Measurements from ENCODE around the gene ETFDH.
"Not testable (repeated sequence)": the region's sequence is repeated elsewhere in the genome, so short reads cannot be mapped to it uniquely, and the experiment has no call there.

ETFDH gene

DNA sequence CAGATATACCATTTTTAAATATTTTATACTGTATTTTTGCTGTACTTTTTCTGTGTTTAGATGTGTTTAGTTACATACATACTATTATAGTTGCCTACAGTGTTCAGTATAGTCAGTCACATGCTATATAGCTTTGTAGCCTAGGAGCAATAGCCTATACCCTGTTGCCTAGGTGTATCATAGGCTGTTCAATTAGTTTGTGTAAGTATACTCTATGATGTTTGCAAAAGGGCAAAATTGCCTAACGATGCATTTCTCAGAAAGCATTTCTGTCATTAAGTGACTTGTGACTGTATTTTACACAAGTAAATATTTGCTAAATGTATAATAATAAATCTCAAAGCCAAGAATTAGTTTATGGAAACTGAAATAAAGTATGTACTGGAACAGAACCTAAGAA, 9.5 kb downstream of the ETFDH start:
- no peak for DNase-seq

GRCh38 chr4:158682066-158682465, 10.0 kb downstream of the ETFDH start:
- no peak for DNase-seq

DNA sequence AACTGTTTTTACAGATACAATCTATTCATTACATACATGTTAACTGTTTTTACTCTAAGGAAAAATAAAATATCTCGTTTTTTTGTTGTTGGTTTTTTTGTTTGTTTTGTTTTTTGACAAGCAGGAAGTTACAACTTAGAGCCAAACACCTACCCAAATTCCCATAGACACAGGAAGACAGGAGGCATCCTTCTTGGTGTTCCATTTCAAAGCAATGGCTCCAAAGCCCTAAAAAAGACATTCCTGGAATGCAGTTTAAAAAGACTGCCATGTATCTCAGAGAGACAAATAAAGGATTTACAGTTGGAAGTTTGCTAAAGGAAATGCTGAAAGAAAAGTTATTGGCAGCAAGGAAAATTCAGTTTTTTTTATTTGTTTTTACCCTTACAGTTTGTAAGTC, 16.7 kb downstream of the ETFDH start:
- no peak for DNase-seq

- no peak for DNase-seq
These were observed 32.2 kb downstream of the ETFDH start for GRCh38 chr4:158704274-158704673.

GRCh38 chr4:158710814-158711213, 38.7 kb downstream of the ETFDH start:
- peak; percentile 23 for DNase-seq

DNA sequence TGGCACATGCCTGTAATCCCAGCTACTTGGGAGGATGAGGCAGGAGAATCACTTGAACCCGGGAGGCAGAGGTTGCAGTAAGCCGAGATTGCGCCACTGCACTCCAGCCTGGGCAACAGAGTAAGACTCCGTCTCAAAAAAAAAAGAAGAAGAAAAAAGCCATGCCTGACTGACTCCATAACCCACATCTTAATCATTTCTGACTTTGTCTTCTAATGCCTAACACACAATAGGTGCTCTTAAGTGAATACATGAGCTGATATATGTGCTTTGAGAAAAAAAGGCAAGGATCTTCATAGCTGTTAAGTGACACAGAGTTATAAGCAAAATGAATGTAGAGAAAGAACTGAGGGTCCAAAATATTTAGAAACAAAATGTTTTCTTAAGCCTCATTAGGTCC, 40.5 kb downstream of the ETFDH start:
- not testable (repeated sequence) for DNase-seq

DNA sequence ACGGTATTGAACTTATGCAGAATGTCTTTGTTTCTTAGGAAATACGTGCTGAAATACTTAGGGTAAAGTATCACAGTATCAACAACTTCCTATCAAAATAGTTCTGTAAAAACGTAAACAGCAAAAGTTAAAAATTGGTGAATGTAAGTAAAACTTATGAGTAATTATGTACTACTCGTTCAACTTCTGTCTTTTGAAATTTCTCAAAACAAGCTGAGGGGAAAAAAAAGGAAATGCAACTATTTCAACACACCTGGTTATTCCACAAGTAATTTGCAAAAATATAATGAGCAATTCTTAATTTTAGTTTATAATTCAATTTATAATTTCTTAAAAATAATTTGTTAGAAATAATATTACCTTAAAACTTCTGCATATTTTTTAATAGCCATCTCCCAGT, 42.8 kb downstream of the ETFDH start:
- DNase-seq, result peak; percentile 48

DNA sequence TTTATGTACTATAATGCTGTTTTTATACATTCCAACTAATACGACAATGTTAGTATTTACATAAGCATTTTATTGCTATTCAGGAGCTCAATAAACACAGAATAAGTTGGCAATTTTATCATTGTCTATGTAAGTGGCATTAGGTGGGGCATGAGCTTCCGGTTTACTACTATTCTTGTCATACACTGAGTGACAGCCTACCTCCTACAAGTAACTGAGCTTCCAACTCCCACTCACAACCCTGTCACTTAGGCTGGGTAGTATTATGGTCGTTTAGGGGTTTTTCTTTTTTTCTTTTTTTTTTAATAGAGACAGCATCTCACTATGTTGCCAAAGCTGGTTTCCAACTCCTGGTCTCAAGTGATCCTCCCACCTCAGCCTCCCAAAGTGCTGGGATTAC, 43.7 kb downstream of the ETFDH start:
- DNase-seq, result no peak

DNA sequence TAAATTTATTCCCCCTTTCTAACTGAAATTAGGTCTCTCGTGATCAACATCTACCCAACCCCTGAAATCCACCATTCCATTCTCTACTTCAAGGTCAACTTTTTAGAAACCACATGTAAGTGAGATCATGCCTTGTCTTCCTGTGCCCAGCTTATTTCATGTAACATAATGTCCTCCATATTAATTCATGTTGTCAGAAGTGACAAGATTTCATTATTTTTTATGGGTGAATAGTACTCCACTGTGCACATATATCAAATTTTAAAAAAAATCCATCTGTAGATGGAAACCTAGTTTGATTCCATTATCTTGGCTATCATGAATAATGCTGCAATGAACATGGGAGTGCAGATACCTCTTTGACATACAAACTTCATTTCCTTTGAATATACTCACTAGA, 49.6 kb downstream of the ETFDH start:
- no peak for DNase-seq

GRCh38 chr4:158722291-158722916, 50.3 kb downstream of the ETFDH start:
- DNase-seq, result peak; percentile 30

DNA sequence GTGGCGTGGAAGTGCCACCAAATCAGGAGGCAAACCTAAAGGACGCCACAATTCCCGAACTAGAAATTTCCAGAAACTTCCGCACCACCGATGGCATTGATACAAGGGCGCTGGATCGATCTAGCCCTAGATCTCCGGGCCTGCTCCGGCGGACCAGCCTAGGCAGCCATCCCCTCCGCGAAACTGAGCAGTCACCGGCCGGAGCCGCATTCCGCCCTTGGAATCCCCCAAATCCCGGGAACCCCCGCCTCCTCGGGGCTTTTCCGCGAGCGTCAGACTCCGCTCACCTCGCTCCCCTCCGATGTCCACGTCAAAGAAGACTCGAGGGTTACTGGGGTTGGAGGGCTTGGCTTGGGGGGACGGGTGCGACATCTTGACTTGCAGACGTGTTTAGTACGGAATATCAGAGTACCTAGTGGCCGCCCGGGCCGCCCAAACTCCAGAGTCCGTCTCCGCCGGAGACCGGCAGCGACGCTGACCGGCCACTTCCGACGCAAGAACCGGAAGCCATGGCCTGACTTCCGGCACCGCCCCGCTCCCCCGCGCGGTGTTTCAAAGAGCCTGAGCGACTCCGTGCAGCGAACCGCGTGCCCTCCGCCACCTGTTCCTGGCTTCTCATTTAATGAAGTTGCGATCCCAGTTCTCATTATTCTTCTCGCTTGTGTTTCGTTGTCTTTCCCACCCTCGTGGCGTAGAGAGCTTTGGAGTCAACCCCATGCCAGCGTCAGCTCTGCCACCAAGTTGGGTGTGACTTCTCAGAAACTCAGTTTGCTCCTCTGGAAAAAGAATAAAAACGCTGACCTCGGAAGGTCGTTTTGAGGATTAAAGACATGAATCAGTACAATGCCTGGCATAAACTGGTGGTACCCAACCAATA, 51.1 kb downstream of the ETFDH start, which contains the start of gene PPID:
PPID (minus strand) TSS at position 480 of the 877 bp plus-strand sequence; CDS start at position 372, 108 bp downstream.
- peak; percentile 92 for DNase-seq

DNA sequence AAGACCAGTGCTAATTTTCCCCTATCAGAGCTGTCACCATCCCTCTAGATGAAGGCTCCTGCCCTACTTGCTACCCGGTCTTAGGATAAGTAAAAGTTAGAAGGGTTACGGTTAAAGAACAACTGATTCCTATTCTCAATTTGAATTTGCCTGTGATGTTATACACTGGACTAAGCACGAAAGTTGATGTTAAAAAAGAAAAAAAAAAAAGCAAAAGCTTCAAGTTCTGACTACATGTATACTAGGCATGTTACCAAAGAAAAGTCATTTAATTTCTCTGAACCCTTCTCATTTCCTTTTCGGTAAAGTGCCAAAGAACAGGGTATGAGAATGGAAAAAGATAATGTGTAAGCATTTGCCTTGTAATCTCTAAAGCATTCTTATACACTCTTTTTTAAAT, 52.5 kb downstream of the ETFDH start:
- DNase-seq, result no peak

DNA sequence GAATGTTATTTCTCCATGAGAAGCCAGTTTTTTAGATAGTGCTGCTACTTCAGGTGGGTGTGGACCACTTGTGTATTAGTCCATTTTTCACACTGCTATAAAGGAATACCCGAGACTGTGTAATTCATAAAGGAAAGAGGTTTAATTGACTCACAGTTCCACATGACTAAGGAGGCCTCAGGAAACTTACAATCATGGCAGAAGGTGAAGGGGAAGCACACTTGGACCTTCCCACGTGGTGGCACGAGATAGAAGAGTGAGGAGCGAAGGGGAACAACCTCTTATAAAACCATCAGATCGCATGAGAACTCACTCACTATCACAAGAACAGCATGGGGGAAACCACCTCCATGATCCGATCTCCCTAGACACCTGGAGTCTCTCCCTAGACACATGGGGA, 54.5 kb downstream of the ETFDH start:
- no peak for DNase-seq

DNA sequence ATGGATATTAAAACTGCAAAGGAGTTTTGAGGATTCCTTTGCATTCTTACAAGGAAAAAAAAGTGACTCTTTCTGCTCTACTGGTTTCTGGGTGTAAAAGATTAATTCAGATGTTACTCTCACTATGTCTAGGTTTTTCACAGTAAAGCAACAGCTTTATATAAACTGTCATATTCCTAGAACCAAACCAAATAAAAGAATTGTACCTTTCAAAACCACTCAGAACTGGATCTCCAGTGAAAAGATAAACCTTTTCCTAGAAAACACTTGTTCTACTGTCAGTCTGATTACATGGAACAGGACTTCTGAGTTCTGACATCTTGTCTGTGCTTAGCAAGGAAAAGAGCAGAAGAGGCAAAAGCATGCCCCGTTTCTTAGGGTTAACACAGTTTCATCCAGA, 56.1 kb downstream of the ETFDH start:
- DNase-seq, result no peak

- peak; percentile 76 for DNase-seq
These were observed 57.8 kb downstream of the ETFDH start for GRCh38 chr4:158729716-158730559.

DNA sequence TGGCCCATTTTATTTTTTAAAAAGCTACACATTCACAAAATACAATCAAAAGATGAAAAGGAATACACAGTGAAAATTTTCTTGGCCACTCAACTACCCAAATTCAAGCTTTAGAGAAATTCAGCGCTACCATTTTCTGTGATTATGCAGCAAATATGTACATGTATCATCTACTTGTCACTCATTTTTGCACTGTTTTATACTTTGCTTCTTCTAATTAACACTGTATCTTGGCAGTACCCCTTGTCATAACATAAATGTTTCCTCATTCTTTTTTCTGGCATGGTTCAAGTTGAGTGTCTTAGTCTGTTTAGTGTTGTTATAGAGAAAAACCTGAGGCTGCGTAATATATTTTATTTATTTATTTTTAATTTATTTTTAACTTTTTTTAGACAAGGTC, 66.8 kb downstream of the ETFDH start:
- no peak for DNase-seq

DNA sequence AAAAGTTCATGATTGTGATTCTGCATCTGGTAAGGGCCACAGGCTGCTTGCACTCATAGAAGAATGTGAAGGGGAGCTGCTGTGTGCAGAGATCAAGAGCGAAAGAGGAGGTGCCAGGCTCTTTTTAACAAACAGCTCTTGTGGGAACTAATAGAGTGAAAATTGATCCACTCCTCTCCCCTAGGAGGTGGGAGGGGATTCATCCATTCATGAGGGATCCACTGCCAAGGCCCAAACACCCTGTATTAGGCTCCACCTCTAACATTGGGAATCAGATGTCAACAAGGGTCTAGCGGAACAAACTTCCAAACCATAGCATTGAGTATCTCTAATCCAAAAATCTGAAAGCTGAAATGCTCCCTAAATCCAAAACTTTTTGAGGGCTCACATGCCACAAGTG, 67.5 kb downstream of the ETFDH start:
- no peak for DNase-seq

GRCh38 chr4:158741326-158742021, 69.4 kb downstream of the ETFDH start:
- DNase-seq, result no peak

- not testable (repeated sequence) for DNase-seq
These were observed 74.4 kb downstream of the ETFDH start for GRCh38 chr4:158746537-158746936.

GRCh38 chr4:158750379-158750778, 78.3 kb downstream of the ETFDH start:
- no peak for DNase-seq

- no peak for DNase-seq
These were observed 82.5 kb downstream of the ETFDH start for GRCh38 chr4:158754385-158755180.

- DNase-seq, result not testable (repeated sequence)
These were observed 83.7 kb downstream of the ETFDH start for GRCh38 chr4:158755819-158756218.
